SU-DHL-6 (cell line): ENCODE measurements around the gene TTLL11.

Experiments
- H2AFZ ChIP-seq: fragments of 200-600 bp; sonication (generic); 2 replicates; pipeline ENCODE4 v1.6.1; 2014; ENCODE audit warnings: low read depth, mild to moderate bottlenecking, moderate library complexity, mixed read lengths, antibody characterized with exemption, low read length; ENCODE audit not compliant: severe bottlenecking
- H3F3A ChIP-seq: fragments of 200-600 bp; shearing (Covaris generic); 2 replicates; pipeline ENCODE4 v1.6.0; 2016; ENCODE audit warnings: antibody characterized with exemption, mild to moderate bottlenecking; ENCODE audit not compliant: insufficient read depth
- H3K27ac ChIP-seq: fragments of 200-600 bp; sonication (generic); 2 replicates; pipeline ENCODE4 v1.5.1; 2016; ENCODE audit warnings: low read depth, mild to moderate bottlenecking, low read length, moderate library complexity, mixed read lengths
- H3K27me3 ChIP-seq: fragments of 200-600 bp; sonication (generic), shearing (Covaris generic); 2 replicates; pipeline ENCODE4 v1.6.0; 2014; ENCODE audit warnings: mild to moderate bottlenecking, low read length
- H3K36me3 ChIP-seq: fragments of 200-600 bp; sonication (generic); 2 replicates; pipeline ENCODE4 v1.6.1; 2014; ENCODE audit warnings: mild to moderate bottlenecking, low read length, mixed read lengths
- H3K4me2 ChIP-seq: fragments of 300-600, 200-600 bp; shearing (Covaris generic), sonication (generic); 2 replicates; pipeline ENCODE4 v1.6.0; 2014; ENCODE audit warnings: low read length, low read depth, mild to moderate bottlenecking; ENCODE audit not compliant: poor library complexity, severe bottlenecking
- H3K4me3 ChIP-seq: fragments of 200-600 bp; sonication (generic); 2 replicates; pipeline ENCODE4 v1.5.1; 2014; ENCODE audit warnings: antibody characterized with exemption, low read length, mild to moderate bottlenecking, mixed read lengths; ENCODE audit not compliant: insufficient read depth, poor library complexity, severe bottlenecking
- H3K79me2 ChIP-seq: fragments of 200-600 bp; sonication (generic); 2 replicates; pipeline ENCODE4 v1.6.1; 2014; ENCODE audit warnings: mild to moderate bottlenecking, low read length, moderate library complexity; ENCODE audit not compliant: insufficient read depth
- H3K9ac ChIP-seq: fragments of 200-600 bp; sonication (generic); 2 replicates; pipeline ENCODE4 v1.7.0; 2014; ENCODE audit warnings: mild to moderate bottlenecking, low read length
- H3K9me2 ChIP-seq: fragments of 200-600 bp; sonication (generic); replicated peaks from 2 replicates; pipeline ENCODE4 v1.6.1; 2014; ENCODE audit warnings: low read length; ENCODE audit not compliant: insufficient read depth
- H3K9me3 ChIP-seq: fragments of 200-600 bp; sonication (generic); 2 replicates; pipeline ENCODE4 v1.6.1; 2014; ENCODE audit warnings: low read length, mixed read lengths; ENCODE audit not compliant: insufficient read depth
- H4K20me1 ChIP-seq: fragments of 200-600 bp; sonication (generic); 2 replicates; pipeline ENCODE4 v1.6.1; 2014; ENCODE audit warnings: low read depth, mild to moderate bottlenecking, antibody characterized with exemption, low read length, moderate library complexity, mixed read lengths
- CTCF ChIP-seq: fragments of 200-600 bp; sonication (generic); IDR thresholded peaks from one replicate; pipeline ENCODE4 v1.5.1; 2017; ENCODE audit warnings: antibody characterized with exemption, mild to moderate bottlenecking, low read length, moderate library complexity; ENCODE audit not compliant: insufficient read depth, poor library complexity, severe bottlenecking
- EZH2phosphoT487 ChIP-seq: fragments of 200-600 bp; sonication (generic), shearing (Covaris generic); conservative IDR thresholded peaks from 2 replicates; pipeline ENCODE4 v1.6.1; 2018; ENCODE audit warnings: mild to moderate bottlenecking, antibody characterized with exemption, low read length, moderate library complexity, mixed read lengths

TTLL11 gene

GRCh38 chr9:121917375-121918335, 175.5 kb downstream of the TTLL11 start:
- Histone ChIP-seq H2AFZ (no peak overlapping the region), H3K9me2 (no peaks in the 10 kb centered on the region), H4K20me1 (no peaks in the 10 kb centered on the region), H3K36me3 (no peaks in the 10 kb centered on the region), H3K27me3 (no peaks in the 10 kb centered on the region), H3K9me3 (no peaks in the 10 kb centered on the region), H3K9ac (no peak overlapping the region), H3K4me2 (no peak overlapping the region), H3K4me3 (no peak overlapping the region), H3K79me2 (no peaks in the 10 kb centered on the region), H3K27ac (no peak overlapping the region), H3F3A (no peaks in the 10 kb centered on the region)
- TF ChIP-seq CTCF, result no peak
- no peak for TF ChIP-seq EZH2phosphoT487

DNA sequence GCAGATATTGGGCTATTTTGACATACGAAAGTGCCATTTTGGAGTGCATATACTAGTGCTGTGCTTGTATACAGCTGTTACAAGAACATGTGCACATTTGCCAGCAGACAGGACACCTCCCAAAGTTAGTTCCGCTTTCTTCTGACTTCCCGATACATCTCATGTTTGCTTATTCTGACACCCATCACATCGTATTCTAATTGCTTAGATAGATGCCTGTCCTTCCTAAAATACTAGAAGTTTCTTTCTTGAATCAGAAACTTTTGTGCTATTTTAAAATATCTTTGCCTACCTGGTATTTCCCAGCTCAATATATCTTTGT, 177.8 kb downstream of the TTLL11 start:
- H3K27me3 ChIP-seq, result no peaks in the 10 kb centered on the region
- H4K20me1 ChIP-seq, result no peaks in the 10 kb centered on the region
- no peaks in the 10 kb centered on the region for H3F3A ChIP-seq
- TF ChIP-seq EZH2phosphoT487 (no peak), CTCF (no peak)
- no peaks in the 10 kb centered on the region for H3K9me2 ChIP-seq
- no peak overlapping the region for H3K27ac ChIP-seq
- H3K9ac ChIP-seq, result no peak overlapping the region
- H3K9me3 ChIP-seq, result no peaks in the 10 kb centered on the region
- no peak overlapping the region for H2AFZ ChIP-seq
- no peak overlapping the region for H3K4me3 ChIP-seq
- no peaks in the 10 kb centered on the region for H3K36me3 ChIP-seq
- H3K4me2 ChIP-seq, result no peak overlapping the region
- no peaks in the 10 kb centered on the region for H3K79me2 ChIP-seq

DNA sequence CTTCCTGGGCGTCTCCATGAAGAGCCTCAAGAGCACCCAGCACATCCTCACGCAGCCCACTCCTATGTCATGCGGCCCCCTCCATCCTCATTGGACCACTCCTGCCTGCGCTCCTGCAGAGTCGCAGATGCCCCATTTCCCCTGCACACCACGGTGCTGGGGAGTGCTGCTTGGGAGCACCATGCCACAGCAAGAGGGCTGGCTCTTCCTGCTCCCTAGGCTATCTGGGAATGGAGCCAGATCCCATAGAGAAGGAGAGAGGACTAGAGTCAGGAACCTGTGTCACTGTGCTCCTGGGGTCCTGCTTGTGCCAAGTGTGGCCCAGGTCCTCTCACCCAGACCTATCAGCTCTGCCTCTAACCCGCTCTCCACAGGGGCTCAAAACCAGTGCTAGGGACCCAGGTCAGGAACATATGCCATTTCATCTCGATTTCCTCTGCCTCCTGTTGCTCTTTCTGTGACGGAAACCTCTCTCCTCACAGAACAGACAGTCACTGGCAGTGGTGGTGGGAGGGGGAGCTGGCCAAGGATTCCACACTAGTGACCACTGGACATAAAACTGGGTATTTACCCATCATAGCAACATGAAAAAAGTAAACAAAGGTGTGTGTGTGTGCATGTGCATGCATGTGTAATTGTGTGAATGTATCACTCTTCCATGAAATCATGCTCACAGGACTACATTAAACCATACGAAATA, 178.4 kb downstream of the TTLL11 start:
- Histone ChIP-seq H3K9me3 (no peaks in the 10 kb centered on the region), H4K20me1 (no peaks in the 10 kb centered on the region), H3K9ac (no peak overlapping the region), H3K4me3 (no peak overlapping the region), H2AFZ (no peak overlapping the region), H3K27ac (no peak overlapping the region), H3K9me2 (no peaks in the 10 kb centered on the region), H3K4me2 (no peak overlapping the region), H3K27me3 (no peaks in the 10 kb centered on the region), H3K36me3 (no peaks in the 10 kb centered on the region), H3F3A (no peaks in the 10 kb centered on the region), H3K79me2 (no peaks in the 10 kb centered on the region)
- TF ChIP-seq EZH2phosphoT487 (no peak), CTCF (no peak)
